ENCODE results near the gene TTC3.

The TTC3 gene

DNA sequence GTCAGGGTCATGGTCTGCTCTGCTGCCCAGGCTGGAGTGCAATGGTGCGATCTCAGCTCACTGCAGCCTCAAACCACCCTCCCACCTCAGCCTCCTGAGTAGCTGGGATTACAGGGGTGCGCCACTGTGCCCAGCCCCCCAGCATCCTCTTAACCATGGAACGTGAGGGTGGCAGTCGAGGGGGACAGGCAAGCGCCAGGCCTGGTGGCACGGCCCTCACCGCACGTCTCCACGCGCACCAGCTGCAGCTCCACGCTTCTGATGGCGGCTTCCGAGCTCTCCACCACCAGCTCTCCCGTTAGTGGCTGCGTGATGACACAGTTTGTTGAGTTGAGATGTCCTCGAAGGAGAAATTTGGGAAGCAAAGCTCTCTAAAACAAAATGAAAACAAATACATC lies 154.9 kb downstream of the TTC3 start:
- no peak for TF ChIP-seq CTCF (IDR thresholded peaks at IDR 0.05; ENCODE audit: extremely low read depth, missing control alignments)
- no peak for DNase-seq (ENCODE audit: low spot score)

DNA sequence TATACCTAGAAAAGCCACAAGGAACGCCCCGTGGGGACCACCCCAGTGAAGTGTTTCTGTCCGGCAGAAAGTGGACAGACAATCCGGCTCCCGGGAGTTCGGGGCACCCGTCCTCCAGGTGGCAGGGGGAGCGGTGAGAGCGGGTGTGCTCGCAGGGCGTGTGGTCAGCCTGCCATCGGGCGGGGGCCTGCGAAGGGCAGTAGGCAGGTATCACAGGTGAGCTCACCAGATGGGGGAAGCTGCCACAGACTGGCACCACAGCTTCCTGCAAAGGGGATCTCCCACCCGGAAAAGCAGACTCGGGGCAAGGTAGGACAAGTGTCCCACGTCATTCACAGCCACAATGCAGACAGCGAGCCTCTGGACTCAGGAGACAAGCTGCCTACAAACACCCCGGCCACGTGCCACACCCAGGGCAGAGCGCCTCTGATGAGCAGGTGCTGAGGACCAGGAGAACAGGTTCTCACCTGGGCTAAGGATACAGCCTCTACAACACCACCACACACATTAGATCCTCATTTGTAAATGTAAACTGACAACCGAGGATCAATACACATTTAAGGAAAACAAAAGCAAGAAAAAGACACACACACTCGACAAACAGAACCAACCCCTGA lies 157.7 kb downstream of the TTC3 start:
- TF ChIP-seq CTCF (IDR thresholded peaks at IDR 0.05; ENCODE audit: extremely low read depth, missing control alignments) = no peak

GRCh38 chr21:37231249-37231645 lies 158.2 kb downstream of the TTC3 start:
- no peak for TF ChIP-seq CTCF (IDR thresholded peaks at IDR 0.05; ENCODE audit: extremely low read depth, missing control alignments)
- DNase-seq (ENCODE audit: low spot score) = no peak

More for the DNA sequence above, 157.7 kb downstream of the TTC3 start:
- DNase-seq (ENCODE audit: low spot score) = no peak

DNA sequence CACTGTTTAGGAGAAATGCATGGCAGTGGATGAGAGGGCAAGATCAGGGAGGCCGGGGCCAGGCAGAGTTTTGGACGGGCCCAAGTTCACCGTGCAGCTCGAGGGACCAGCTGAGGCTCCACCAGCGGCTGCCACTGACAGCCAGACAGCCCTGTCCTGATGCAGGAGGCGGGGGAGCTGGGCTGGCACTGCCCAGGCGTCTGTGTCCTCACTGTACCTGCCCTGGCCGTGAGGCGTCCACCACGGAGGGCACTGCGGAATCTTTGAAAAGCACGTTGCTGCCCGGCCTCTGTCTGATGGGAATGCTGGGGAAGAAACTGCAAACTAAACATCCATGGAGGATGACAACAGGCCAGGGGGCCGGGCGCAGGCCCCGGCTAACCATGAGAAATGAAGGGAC lies 158.6 kb downstream of the TTC3 start:
- DNase-seq (ENCODE audit: low spot score) = no peak
- no peak for TF ChIP-seq CTCF (IDR thresholded peaks at IDR 0.05; ENCODE audit: extremely low read depth, missing control alignments)

GRCh38 chr21:37232274-37233018 lies 159.4 kb downstream of the TTC3 start:
- no peak for TF ChIP-seq CTCF (IDR thresholded peaks at IDR 0.05; ENCODE audit: extremely low read depth, missing control alignments)

DNA sequence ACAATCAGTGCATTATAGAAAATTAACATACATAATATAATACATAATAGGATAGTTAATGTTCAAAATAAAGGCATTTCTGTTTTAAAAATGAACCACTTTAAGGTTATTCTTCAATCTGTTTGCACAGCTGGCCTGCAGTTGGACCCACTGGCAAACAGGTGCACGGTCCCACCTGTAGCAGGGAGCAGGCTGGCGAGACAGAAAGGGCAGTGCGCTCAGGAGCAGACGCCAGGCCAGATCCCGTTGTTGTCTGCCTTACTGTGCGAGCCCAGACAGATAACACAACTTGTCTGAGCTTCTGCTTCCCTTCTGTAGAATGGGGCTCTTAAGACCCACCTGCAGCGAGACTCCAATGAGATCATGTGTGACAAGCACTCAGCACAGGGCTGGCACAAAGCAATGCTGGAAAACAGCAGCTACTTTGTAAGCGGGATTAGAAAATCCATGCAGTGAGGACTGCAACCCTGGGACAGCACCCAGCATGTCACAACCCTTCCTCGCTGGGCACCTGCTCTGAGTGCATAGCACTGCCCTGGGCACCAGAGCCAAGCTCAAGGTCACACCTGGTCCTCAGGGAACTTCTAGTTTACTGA lies 160.6 kb downstream of the TTC3 start:
- DNase-seq (ENCODE audit: low spot score) = no peak
- TF ChIP-seq CTCF (IDR thresholded peaks at IDR 0.05; ENCODE audit: extremely low read depth, missing control alignments) = no peak

More at GRCh38 chr21:37232274-37233018, 159.4 kb downstream of the TTC3 start:
- peak; percentile 69 for DNase-seq (ENCODE audit: low spot score)

DNA sequence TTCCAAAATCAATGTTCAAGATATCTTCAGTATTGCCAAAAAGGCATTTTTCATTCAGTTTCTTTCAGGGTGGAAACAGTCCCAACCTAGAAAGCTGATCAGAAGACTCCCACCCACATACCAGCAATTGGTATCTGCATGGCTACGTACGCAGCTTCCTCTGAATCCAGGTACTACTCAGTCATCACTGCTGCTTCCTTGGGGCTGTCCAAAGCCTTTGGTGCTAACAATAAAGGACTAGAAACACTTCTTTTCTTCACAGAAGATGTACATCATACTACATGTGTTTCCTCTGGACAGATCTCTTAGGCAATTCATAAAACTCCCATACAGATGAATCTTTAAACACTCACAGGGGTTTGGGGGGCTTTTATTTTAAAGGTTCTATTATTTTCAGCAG lies 164.3 kb downstream of the TTC3 start:
- no peak for DNase-seq (ENCODE audit: low spot score)
- no peak for TF ChIP-seq CTCF (IDR thresholded peaks at IDR 0.05; ENCODE audit: extremely low read depth, missing control alignments)

Measured in GM20000 (cell line).